ENCODE measurements around the gene BBOX1.

BBOX1 gene

GRCh38 chr11:27095887-27096286 is 55.3 kb downstream of the BBOX1 start:
- Histone ChIP-seq H3K4me3 (no peak overlapping the region), H3K9me3 (ENCODE audit: low read depth, low read length) (no peaks in the 10 kb centered on the region), H3K27ac (no peak overlapping the region), H3K9ac (ENCODE audit: insufficient read length) (no peak overlapping the region), H3K36me3 (ENCODE audit: insufficient read depth, low read length) (no peaks in the 10 kb centered on the region)
- DNase-seq (ENCODE audit: low read depth, low spot score): no peak
- TF ChIP-seq POLR2AphosphoS5 (IDR thresholded peaks at IDR 0.05; ENCODE audit: borderline replicate concordance, low read depth, low read length): no peak
- no peak for TF ChIP-seq FOXP2 (optimal IDR thresholded peaks at IDR 0.05; ENCODE audit: control extremely low read depth, extremely low read length, insufficient read depth)
- TF ChIP-seq EZH2 (IDR thresholded peaks at IDR 0.05): no peak

GRCh38 chr11:27097551-27097950 is 56.9 kb downstream of the BBOX1 start:
- H3K36me3 ChIP-seq (ENCODE audit: insufficient read depth, low read length): no peaks in the 10 kb centered on the region
- no peaks in the 10 kb centered on the region for H3K9me3 ChIP-seq (ENCODE audit: low read depth, low read length)
- no peak overlapping the region for H3K9ac ChIP-seq (ENCODE audit: insufficient read length)
- no peak for TF ChIP-seq EZH2 (IDR thresholded peaks at IDR 0.05)
- no peak for TF ChIP-seq FOXP2 (optimal IDR thresholded peaks at IDR 0.05; ENCODE audit: control extremely low read depth, extremely low read length, insufficient read depth)
- TF ChIP-seq POLR2AphosphoS5 (IDR thresholded peaks at IDR 0.05; ENCODE audit: borderline replicate concordance, low read depth, low read length): no peak
- DNase-seq (ENCODE audit: low read depth, low spot score): no peak
- H3K4me3 ChIP-seq: no peak overlapping the region
- H3K27ac ChIP-seq: no peak overlapping the region

GRCh38 chr11:27100534-27100933 is 59.9 kb downstream of the BBOX1 start:
- Histone ChIP-seq H3K4me3 (no peak overlapping the region), H3K9me3 (ENCODE audit: low read depth, low read length) (no peaks in the 10 kb centered on the region), H3K27ac (no peak overlapping the region), H3K36me3 (ENCODE audit: insufficient read depth, low read length) (no peaks in the 10 kb centered on the region), H3K9ac (ENCODE audit: insufficient read length) (no peak overlapping the region)
- TF ChIP-seq POLR2AphosphoS5 (IDR thresholded peaks at IDR 0.05; ENCODE audit: borderline replicate concordance, low read depth, low read length): no peak
- no peak for TF ChIP-seq FOXP2 (optimal IDR thresholded peaks at IDR 0.05; ENCODE audit: control extremely low read depth, extremely low read length, insufficient read depth)
- no peak for TF ChIP-seq EZH2 (IDR thresholded peaks at IDR 0.05)
- DNase-seq (ENCODE audit: low read depth, low spot score): no peak

GRCh38 chr11:27107548-27107947 is 66.9 kb downstream of the BBOX1 start:
- Histone ChIP-seq H3K36me3 (ENCODE audit: insufficient read depth, low read length) (no peaks in the 10 kb centered on the region), H3K9me3 (ENCODE audit: low read depth, low read length) (no peaks in the 10 kb centered on the region), H3K9ac (ENCODE audit: insufficient read length) (no peak overlapping the region), H3K27ac (no peak overlapping the region), H3K4me3 (no peak overlapping the region)
- DNase-seq (ENCODE audit: low read depth, low spot score): no peak
- TF ChIP-seq EZH2 (IDR thresholded peaks at IDR 0.05) (no peak), POLR2AphosphoS5 (IDR thresholded peaks at IDR 0.05; ENCODE audit: borderline replicate concordance, low read depth, low read length) (no peak), FOXP2 (optimal IDR thresholded peaks at IDR 0.05; ENCODE audit: control extremely low read depth, extremely low read length, insufficient read depth) (no peak)

- no peak for DNase-seq (ENCODE audit: low read depth, low spot score)
- H3K27ac ChIP-seq: no peak overlapping the region
Measured at GRCh38 chr11:27108809-27109208, 68.2 kb downstream of the BBOX1 start.

GRCh38 chr11:27111896-27112295 is 71.3 kb downstream of the BBOX1 start:
- Histone ChIP-seq H3K9ac (ENCODE audit: insufficient read length) (no peak overlapping the region), H3K36me3 (ENCODE audit: insufficient read depth, low read length) (no peaks in the 10 kb centered on the region), H3K9me3 (ENCODE audit: low read depth, low read length) (no peaks in the 10 kb centered on the region), H3K27ac (no peak overlapping the region), H3K4me3 (no peak overlapping the region)
- DNase-seq (ENCODE audit: low read depth, low spot score): no peak
- TF ChIP-seq POLR2AphosphoS5 (IDR thresholded peaks at IDR 0.05; ENCODE audit: borderline replicate concordance, low read depth, low read length) (no peak), EZH2 (IDR thresholded peaks at IDR 0.05) (no peak), FOXP2 (optimal IDR thresholded peaks at IDR 0.05; ENCODE audit: control extremely low read depth, extremely low read length, insufficient read depth) (no peak)

More at GRCh38 chr11:27108809-27109208, 68.2 kb downstream of the BBOX1 start:
- TF ChIP-seq FOXP2 (optimal IDR thresholded peaks at IDR 0.05; ENCODE audit: control extremely low read depth, extremely low read length, insufficient read depth) (no peak), EZH2 (IDR thresholded peaks at IDR 0.05) (no peak), POLR2AphosphoS5 (IDR thresholded peaks at IDR 0.05; ENCODE audit: borderline replicate concordance, low read depth, low read length) (no peak)
- no peak overlapping the region for H3K4me3 ChIP-seq
- no peaks in the 10 kb centered on the region for H3K36me3 ChIP-seq (ENCODE audit: insufficient read depth, low read length)
- no peaks in the 10 kb centered on the region for H3K9me3 ChIP-seq (ENCODE audit: low read depth, low read length)
- no peak overlapping the region for H3K9ac ChIP-seq (ENCODE audit: insufficient read length)

- Histone ChIP-seq H3K27ac (no peak overlapping the region), H3K9me3 (ENCODE audit: low read depth, low read length) (no peaks in the 10 kb centered on the region), H3K4me3 (no peak overlapping the region), H3K36me3 (ENCODE audit: insufficient read depth, low read length) (no peaks in the 10 kb centered on the region), H3K9ac (ENCODE audit: insufficient read length) (no peak overlapping the region)
- TF ChIP-seq EZH2 (IDR thresholded peaks at IDR 0.05) (no peak), FOXP2 (optimal IDR thresholded peaks at IDR 0.05; ENCODE audit: control extremely low read depth, extremely low read length, insufficient read depth) (no peak), POLR2AphosphoS5 (IDR thresholded peaks at IDR 0.05; ENCODE audit: borderline replicate concordance, low read depth, low read length) (no peak)
- no peak for DNase-seq (ENCODE audit: low read depth, low spot score)
Measured at GRCh38 chr11:27112946-27113345, 72.3 kb downstream of the BBOX1 start.

- no peak overlapping the region for H3K9ac ChIP-seq (ENCODE audit: insufficient read length)
- no peak for DNase-seq (ENCODE audit: low read depth, low spot score)
- H3K9me3 ChIP-seq (ENCODE audit: low read depth, low read length): no peaks in the 10 kb centered on the region
- H3K36me3 ChIP-seq (ENCODE audit: insufficient read depth, low read length): no peaks in the 10 kb centered on the region
- TF ChIP-seq EZH2 (IDR thresholded peaks at IDR 0.05) (no peak), POLR2AphosphoS5 (IDR thresholded peaks at IDR 0.05; ENCODE audit: borderline replicate concordance, low read depth, low read length) (no peak), FOXP2 (optimal IDR thresholded peaks at IDR 0.05; ENCODE audit: control extremely low read depth, extremely low read length, insufficient read depth) (no peak)
- H3K4me3 ChIP-seq: no peak overlapping the region
- H3K27ac ChIP-seq: no peak overlapping the region
Measured at GRCh38 chr11:27115051-27115650, 74.5 kb downstream of the BBOX1 start.

GRCh38 chr11:27116684-27117083 is 76.1 kb downstream of the BBOX1 start:
- Histone ChIP-seq H3K9ac (ENCODE audit: insufficient read length) (no peak overlapping the region), H3K27ac (no peak overlapping the region), H3K9me3 (ENCODE audit: low read depth, low read length) (no peaks in the 10 kb centered on the region), H3K36me3 (ENCODE audit: insufficient read depth, low read length) (no peaks in the 10 kb centered on the region), H3K4me3 (no peak overlapping the region)
- DNase-seq (ENCODE audit: low read depth, low spot score): no peak
- TF ChIP-seq FOXP2 (optimal IDR thresholded peaks at IDR 0.05; ENCODE audit: control extremely low read depth, extremely low read length, insufficient read depth): no peak
